HepG2 (cell line): ENCODE data around the gene SLC9A9.

ENCODE experiments used
- DNMT1 ChIP-seq: sonication (generic); formaldehyde crosslinking; IDR thresholded peaks from 2 replicates; pipeline ENCODE4 v1.5.1; 2020; ENCODE audit warnings: mild to moderate bottlenecking, missing genetic modification reagents
- HMG20B ChIP-seq: conservative IDR thresholded peaks from 2 replicates; pipeline ENCODE4 v1.6.1; 2016; ENCODE audit warnings: missing genetic modification reagents, missing compliant biosample characterization
- HOXD1 ChIP-seq: sonication (generic); formaldehyde crosslinking; IDR thresholded peaks from 2 replicates; pipeline ENCODE4 v1.5.0; 2020; ENCODE audit warnings: missing genetic modification reagents
- MED1 ChIP-seq: sonication (generic); formaldehyde crosslinking; IDR thresholded peaks from 2 replicates; pipeline ENCODE4 v1.4.0; 2020; ENCODE audit warnings: missing genetic modification reagents
- NPAS2 ChIP-seq: sonication (generic); formaldehyde crosslinking; IDR thresholded peaks from 2 replicates; pipeline ENCODE4 v1.8.0; 2022; ENCODE audit warnings: mild to moderate bottlenecking, missing genetic modification reagents, borderline replicate concordance
- PREB ChIP-seq: sonication (generic); formaldehyde crosslinking; IDR thresholded peaks from 2 replicates; pipeline ENCODE4 v1.4.0; 2020; ENCODE audit warnings: missing genetic modification reagents
- YY1 ChIP-seq: IDR thresholded peaks from 2 replicates; pipeline ENCODE4 v1.6.1; 2011; ENCODE audit warnings: low read length, low read depth, moderate library complexity, mild to moderate bottlenecking; ENCODE audit not compliant: insufficient read depth, insufficient replicate concordance
- ZNF337 ChIP-seq: sonication (generic); formaldehyde crosslinking; IDR thresholded peaks from 2 replicates; pipeline ENCODE4 v1.5.1; 2020; ENCODE audit warnings: missing genetic modification reagents, low read depth, mild to moderate bottlenecking, borderline replicate concordance

DNA sequence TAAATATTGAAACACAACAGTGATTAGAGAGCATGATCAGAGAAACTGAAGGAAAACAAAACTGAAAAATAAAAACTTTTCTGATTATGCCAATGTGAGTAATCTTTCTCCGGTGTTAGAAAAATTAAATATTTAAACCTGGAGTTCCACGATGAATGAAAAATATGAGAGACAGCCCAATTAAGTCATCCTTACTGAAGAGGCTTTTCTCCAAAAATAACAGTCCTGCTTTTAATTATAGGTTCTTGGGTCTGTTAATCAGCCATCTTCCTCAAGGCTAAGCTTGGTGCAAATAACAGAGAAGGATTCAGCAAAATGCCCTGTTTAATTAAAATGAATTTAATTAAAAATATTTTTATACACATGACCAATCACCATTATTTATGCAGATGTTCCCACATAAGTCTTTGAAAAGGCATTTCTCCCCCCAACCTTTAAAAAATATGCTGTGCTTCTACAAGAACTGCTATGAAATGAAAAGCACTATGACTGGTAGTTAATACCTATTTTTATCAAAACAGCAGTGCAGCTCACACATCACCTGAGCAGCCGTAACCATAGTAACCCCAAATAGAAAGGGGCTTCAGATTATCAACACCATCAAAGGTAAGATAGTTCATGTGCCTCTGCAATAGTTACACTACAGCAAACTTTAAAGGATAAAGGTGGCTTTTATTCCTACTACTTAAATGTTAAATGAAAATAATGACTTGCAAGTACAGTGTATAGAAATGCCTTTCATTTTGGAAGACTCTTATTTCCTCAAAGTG is 175.7 kb downstream of the SLC9A9 start:
- TF ChIP-seq PREB, result no peak
- TF ChIP-seq DNMT1 (CRISPR knock-in tag), result no peak
- no peak for TF ChIP-seq MED1
- no peak for TF ChIP-seq NPAS2
- no peak for TF ChIP-seq HMG20B (CRISPR knock-in tag)
- TF ChIP-seq HOXD1 (CRISPR knock-in tag), result no peak
- TF ChIP-seq ZNF337 (CRISPR knock-in tag), result no peak
- TF ChIP-seq YY1, result no peak
